HG02610 (cell line): ENCODE results near the gene XPNPEP2.
A peak's percentile ranks its signal among the peaks of the same experiment; 100 is the strongest.

Experiments used
- ATAC-seq: cut with Tn5 transposase; IDR thresholded peaks from one replicate; pipeline ENCODE4 v1.9.1; 2021; ENCODE audit warnings: mild to moderate bottlenecking, moderate library complexity; ENCODE audit not compliant: unreplicated experiment

Gene XPNPEP2

DNA sequence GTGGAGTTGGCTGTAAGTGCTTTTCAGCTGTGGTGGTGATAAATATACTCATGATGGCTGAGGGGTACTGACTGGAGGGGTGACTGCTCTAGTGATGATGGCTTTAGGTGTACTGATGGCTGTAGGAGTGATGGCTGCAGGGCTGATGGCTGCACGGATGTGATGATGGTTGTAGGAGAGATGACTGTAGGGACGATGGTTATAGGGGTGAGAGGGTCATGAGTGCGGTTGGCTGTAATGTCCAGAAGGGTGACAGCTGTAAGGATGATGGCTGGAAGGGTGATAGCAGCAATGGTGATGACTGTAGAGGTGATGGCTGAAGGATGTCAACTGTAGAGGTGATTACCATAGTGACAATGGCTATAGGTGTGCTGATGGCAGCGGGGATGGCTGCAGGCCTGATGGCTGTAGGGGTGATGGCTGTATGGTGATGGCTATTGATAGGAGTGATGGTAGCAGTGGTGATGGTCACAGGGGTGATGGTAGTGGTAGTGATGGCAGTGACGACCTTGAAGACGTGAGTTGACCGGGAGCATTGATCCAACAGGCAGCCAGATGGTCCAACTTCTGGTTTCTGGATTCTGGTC lies 40.4 kb downstream of the XPNPEP2 start:
- ATAC-seq, result no peak

DNA sequence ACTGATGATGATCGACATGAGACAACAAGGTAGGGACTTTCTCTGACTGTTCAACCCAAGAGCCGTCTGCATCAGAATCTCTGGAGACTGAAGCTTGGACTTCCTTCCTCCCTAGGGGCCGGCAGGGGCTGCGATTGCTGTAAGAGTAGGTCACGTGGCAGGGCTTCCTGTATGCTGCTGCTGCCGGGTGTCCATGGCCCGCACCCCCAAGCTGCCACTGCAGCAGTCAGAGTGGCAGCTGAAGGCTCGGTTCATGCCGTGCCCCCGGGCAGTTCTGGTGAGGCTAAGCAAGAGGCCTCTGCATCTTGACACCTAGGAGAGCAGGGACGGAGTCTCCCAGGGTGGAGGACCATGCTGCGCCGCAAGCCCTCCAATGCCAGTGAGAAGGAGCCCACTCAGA lies 41.0 kb downstream of the XPNPEP2 start, which contains the start of gene SASH3:
Gene SASH3, plus strand, starts transcription at position 203 of the 400 bp plus-strand sequence. Its CDS starts 149 bp downstream, at position 352.
- peak; percentile 45 for ATAC-seq

DNA sequence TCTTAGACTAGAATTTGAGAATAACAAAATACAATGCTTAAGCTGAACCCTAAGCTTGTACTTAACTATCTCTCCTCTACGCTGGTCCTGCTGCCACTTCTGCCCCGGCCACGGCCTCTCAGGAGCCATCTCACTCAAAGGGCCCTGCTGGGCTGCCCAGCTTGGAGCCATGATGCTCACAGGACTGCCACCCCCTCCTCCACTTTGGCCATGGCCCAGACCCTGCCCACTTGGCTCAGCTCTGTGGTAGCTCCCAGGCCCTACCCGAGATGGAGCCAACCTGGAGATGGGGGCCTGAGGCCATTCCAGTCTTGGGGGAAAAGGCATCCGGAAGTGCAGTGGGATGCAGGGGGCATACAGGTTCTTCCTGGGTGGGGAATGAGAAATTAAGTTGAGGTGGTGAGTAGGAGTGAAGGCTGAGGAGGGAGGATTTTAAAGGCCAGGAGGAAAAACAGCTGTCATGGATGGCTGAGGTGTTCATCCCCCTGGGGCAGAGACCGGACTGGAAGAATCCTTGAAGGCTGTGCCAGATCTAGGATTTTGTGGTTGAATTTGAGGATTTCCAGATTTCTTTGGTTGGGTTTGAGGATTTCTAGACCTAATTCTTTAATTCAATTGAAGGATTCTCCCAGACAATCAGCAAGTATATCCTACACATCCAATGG lies 41.8 kb downstream of the XPNPEP2 start:
- ATAC-seq, result no peak

DNA sequence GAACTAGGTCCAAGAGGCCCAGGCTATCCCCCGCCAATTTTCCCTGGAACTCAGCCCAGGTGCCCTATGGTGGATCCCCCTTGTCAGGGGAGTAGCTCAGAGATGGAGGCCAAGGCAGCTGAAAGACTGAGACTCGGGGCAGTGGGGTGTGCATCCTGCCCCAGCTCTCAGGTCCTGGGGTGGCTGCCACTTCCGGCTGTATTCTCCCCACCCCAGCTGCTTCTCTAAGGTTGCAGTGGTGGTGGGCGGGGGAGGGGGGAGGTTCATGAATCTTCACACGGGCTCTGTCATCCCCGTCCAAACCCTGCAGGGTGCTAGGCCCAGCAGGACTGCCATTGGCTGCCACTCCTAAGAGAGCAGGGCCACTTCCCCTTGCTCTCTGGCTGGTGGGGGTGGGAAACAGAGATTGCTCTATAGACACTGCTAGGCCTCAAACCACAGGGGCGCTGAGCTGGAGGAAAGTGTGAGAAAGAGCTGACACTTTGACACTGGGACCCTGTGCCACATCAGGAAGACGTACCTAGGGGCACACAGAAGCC lies 42.4 kb downstream of the XPNPEP2 start:
- ATAC-seq, result peak; percentile 76

- no peak for ATAC-seq
Observed at GRCh38 chrX:129781680-129782495, 43.1 kb downstream of the XPNPEP2 start.

DNA sequence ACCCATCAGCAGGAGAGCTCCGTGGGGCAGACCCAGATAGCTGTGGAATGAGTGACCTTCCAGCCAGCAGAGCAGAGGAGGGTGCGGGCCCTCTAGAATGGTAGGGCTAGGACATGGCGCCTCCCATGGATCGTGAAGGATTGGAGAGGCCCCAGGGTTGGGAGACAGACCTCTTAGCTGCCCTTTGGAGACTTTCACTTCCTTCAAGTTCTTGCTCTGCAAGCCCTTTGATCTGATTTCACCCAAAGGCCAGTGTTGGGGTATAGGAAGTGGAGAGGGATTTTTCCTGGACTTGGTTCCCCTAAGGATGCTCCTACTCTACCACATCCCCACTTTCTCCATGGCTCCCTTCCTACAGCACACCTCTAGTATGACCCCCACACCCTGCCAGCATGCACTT lies 43.9 kb downstream of the XPNPEP2 start:
- ATAC-seq, result no peak

GRCh38 chrX:129783291-129783713 lies 44.5 kb downstream of the XPNPEP2 start:
- no peak for ATAC-seq

- ATAC-seq, result no peak
Observed at GRCh38 chrX:129784371-129784770, 45.6 kb downstream of the XPNPEP2 start.

DNA sequence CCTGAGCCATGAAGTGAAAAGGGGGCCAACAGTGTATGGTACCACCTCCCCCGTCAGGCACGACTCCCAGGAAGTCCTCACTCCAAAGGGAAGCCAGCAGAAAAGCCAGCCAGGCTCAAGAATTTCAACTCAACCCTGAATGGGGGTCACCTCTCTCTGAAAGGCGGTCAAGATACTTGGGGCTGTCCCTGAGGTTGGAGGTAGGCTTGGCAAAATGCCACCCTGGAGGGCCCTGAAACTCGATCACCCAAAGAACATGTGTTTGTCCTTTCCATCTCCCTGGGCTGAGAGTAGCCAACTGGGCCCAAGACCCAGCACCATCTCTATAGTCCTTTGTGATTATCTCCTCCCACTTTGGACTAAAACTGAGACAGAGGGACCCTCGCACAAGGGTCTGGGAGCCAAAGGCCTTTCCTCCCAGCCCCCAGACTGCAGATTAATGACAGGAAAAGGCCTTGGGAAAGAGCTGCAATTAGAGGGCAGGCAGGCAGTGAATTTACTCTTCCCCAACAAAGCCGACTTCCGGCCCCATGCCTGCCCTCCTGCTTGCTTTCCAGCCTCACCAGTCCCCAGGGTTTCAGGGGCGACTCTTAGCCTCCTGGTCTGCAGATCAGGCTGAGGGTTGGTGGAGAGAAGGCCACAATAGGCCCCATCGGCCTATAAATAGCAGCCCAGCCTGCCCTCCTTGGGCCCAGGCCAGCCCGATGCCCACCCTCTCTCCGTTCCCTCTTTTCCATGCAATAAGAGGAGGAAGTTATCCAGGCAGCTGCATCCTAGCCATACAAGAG lies 46.6 kb downstream of the XPNPEP2 start:
- no peak for ATAC-seq

DNA sequence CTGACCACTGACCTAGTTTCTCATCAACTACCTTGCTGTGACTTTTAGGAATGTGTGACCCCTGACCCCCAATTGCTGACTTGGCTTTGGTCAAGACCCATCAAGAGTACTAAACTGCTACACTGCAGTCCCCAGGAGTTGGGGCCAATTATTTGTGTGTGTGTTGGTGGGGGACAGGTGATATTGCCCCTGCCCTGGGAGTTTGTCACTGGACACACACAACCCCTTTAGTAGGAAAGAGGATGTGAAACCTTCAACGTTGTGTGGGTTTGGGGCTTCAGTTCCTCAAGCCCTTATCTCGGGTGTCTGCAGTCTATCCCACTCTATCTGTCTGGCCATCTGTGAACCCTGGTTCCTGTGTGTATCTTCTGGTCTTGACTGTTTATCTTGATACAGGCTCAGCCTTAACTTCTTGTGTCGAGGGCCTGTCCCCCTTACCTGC lies 47.5 kb downstream of the XPNPEP2 start:
- ATAC-seq, result peak; percentile 73

DNA sequence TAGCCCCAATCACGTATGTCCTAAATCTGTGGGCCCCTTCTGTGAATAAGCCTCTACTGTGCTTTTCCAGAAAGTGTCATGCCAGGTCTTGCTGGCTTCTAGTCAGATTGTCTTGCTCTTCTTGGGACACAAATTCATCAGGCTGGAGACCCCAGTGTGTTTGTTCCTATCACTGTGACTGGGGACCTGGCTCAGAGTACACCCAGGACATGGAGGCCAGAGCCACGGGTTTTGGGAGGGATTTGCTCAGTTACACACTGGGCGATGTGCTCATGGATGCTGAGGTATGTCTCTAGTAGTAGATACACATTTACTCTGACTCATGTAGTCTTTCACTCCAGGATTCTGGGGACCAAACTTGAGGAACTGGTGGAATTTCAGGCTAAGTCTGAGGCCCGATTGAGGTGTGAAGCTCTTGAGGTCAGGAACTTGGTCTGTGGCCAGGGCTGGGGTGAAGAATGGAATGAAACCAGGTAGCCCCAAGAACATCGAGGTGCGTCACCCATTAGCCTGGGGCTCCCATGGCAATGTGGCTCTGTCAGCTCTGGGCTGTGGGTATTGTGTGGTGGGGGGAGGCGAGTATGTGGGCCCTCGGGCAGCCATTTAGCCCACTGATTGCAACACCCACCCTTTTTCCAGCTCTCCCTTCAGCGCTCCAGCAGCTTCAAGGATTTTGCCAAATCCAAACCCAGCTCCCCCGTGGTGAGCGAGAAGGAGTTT lies 48.7 kb downstream of the XPNPEP2 start:
- no peak for ATAC-seq

- ATAC-seq, result no peak
Observed at GRCh38 chrX:129788527-129788926, 49.7 kb downstream of the XPNPEP2 start.

- ATAC-seq, result no peak
Observed at GRCh38 chrX:129790146-129790545, 51.4 kb downstream of the XPNPEP2 start.

DNA sequence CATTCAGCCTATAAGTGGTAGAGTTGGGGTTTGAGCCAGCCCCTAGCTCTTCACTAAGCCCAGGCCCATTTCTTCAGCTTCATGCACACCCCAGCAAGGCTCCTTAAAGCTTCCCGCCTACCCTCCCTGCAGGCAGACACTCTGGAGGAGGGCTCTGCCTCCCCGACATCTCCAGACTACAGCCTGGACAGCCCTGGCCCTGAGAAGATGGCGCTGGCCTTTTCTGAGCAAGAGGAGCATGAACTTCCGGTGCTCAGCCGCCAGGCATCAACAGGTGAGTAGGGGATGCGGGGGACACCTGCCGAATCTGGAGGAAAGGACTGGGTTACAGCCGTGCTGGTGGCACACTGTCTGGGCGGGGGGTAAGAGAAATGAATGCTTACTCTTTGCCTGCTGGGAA lies 52.0 kb downstream of the XPNPEP2 start:
- ATAC-seq, result no peak

DNA sequence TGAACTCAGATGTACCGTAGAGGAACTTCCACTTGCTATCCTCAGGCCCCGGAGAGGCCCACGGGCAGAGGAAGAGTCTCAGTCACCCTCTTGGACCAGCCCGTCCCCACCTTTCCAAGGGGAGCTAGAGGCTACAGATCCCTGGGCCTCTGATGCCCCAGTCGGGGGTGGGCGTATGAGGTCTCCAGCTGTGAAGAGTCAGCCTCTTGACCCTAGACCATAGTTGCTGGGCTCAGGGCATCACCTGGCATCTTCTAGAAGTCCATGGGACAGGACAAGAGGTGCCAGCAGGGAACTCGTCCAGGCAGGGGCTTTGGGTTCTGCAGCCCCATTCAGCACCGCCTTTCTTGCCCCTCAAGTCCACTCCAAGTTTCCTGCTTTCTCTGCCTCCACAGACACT lies 52.6 kb downstream of the XPNPEP2 start:
- no peak for ATAC-seq

- ATAC-seq, result no peak
Observed at GRCh38 chrX:129791961-129792570, 53.3 kb downstream of the XPNPEP2 start.

DNA sequence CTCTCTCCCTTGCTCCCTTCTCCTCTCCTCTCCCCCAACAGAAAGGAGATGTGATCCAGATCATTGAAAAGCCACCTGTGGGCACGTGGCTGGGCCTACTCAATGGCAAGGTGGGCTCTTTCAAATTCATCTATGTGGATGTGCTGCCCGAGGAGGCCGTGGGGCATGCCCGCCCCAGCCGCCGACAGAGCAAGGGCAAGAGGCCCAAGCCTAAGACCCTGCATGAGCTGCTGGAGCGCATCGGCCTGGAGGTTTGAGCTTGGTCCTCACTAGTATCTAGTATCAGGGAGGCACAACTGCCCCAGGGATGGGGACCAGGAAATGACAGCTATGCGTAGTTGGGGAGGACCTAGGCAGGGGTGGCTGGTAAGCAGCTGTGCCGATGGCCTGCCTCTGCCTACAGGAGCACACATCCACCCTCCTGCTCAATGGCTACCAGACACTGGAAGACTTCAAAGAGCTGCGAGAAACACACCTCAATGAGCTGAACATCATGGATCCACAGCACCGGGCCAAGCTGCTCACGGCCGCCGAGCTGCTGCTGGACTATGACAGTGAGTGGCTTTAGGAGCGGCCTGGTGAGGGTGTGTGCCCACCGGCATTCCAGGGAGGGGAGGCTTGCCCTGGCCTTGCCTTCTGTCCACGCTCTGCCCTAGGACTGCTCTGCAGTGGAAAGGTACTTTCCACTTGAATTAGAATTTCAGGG lies 54.0 kb downstream of the XPNPEP2 start:
- no peak for ATAC-seq

DNA sequence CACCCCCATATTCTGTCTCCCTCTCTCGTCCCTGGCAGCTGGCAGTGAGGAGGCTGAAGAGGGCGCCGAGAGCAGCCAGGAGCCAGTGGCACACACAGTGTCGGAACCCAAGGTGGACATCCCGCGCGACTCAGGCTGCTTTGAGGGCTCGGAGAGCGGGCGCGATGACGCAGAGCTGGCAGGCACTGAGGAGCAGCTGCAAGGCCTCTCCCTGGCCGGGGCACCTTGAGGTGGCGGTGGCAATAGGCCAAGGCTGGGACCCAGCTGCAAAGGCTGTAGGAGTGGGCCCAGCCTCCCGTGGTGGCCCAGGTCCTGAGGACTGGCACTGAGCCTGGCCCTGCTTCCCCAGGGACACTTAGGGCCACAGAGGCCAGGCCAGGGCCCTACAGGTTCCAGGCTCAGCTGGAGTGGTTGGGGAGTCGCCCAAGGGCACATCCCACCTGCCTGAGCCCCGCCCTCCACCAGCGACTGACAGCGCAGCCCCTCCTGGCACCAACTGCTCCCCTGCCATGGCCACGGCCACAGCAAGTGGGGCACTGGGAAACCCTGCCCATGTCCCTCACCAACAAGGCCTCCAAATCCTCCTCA lies 54.9 kb downstream of the XPNPEP2 start:
- no peak for ATAC-seq

- ATAC-seq, result no peak
Observed at GRCh38 chrX:129795584-129795983, 56.8 kb downstream of the XPNPEP2 start.
